ENCODE measurements around the gene RABGAP1L.
"Not testable (repeated sequence)": the region's sequence is repeated elsewhere in the genome, so short reads cannot be mapped to it uniquely, and the experiment has no call there.

DNA sequence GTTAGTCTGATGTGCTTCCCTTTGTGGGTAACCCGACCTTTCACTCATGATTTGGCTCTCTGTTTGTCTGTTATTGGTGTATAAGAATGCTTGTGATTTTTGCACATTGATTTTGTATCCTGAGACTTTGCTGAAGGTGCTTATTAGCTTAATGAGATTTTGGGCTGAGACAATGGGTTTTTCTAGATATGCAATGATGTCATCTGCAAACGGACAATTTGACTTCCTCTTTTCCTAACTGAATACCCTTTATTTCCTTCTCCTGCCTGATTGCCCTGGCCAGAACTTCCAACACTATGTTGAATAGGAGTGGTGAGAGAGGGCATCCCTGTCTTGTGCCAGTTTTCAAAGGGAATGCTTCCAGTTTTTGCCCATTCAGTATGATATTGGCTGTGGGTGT is 490.3 kb downstream of the RABGAP1L start:
- not testable (repeated sequence) for TF ChIP-seq CTCF (IDR thresholded peaks at IDR 0.05; ENCODE audit: insufficient read depth, low read length, poor library complexity, severe bottlenecking); EZH2phosphoT487 (conservative IDR thresholded peaks at IDR 0.05; ENCODE audit: low read length)
